Measurements from ENCODE around the gene LUZP2.

LUZP2 gene

DNA sequence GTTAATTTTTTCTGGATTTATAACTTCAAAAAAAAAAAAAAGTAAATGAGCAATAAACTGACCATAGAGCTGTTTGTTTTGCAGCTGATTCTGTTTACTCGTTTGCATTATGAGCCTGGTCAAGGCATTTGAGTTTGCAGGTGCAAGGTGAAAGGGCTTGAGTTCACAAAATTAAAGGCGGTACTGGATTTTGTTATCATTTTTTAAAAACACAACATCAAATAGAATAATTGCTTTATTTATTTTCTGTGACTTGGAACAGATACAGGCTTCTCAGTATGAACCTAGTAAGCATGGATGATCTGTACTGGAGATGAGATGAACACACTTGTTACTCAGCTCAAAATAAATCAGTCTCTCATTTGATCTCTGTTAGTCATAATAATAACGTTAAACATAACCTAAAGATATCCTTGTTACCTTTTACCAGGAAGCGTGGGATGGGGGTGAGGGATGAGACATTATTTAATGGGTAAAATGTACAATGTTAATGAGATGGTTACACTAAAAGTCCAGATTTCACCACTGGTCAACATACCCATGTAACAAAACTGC lies 137.8 kb downstream of the LUZP2 start:
- Histone ChIP-seq H3K9me3 (ENCODE audit: control insufficient read depth, insufficient read depth, low read length) (no peaks in the 10 kb centered on the region), H3K9ac (ENCODE audit: low read depth, low read length) (no peak overlapping the region), H3K4me3 (ENCODE audit: low read depth, low read length) (no peak overlapping the region), H3K27me3 (ENCODE audit: control insufficient read depth, insufficient read depth, low read length) (no peaks in the 10 kb centered on the region), H3K36me3 (ENCODE audit: control insufficient read depth, insufficient read depth, low read length) (no peaks in the 10 kb centered on the region), H3K27ac (ENCODE audit: low read depth, low read length) (no peak overlapping the region), H3K4me1 (ENCODE audit: control insufficient read depth, insufficient read depth, low read length) (peaks cover 9% of the 10 kb centered on the region; the same call in 1 of the 2 replicates)

DNA sequence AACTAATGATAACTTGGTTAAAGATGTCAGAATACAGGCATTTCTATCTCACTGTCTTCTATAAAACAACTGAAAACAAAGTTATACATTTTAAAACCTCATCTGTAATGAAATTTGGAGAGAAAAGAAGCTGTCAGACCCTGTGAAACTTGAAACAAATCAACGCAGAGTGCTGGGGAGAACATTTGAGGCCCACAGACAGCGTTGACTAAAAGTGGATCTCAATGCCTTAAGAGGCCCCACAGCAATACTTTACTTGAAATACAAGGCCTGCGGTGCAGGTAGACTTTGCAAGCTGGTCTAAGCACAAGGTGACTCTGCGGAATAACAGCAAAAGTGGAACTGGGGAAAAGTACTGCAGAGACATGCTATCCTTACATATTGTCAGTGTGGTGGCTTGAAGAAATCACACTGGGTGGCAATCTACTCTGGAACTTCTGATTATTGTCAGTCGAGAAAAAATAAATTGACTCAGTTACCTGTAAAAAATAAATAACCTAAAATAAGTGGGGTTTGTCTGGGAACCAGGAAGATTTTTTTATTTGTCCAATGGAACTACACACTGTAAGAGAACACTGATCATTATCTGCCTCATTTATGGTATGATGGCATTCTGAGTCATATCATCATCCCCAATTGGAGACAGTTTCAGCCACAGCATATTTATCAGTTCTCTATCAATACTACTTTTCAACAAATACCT lies 138.9 kb downstream of the LUZP2 start:
- Histone ChIP-seq H3K27ac (ENCODE audit: low read depth, low read length) (no peak overlapping the region), H3K9me3 (ENCODE audit: control insufficient read depth, insufficient read depth, low read length) (no peaks in the 10 kb centered on the region), H3K4me3 (ENCODE audit: low read depth, low read length) (no peak overlapping the region), H3K9ac (ENCODE audit: low read depth, low read length) (no peak overlapping the region), H3K27me3 (ENCODE audit: control insufficient read depth, insufficient read depth, low read length) (no peaks in the 10 kb centered on the region), H3K36me3 (ENCODE audit: control insufficient read depth, insufficient read depth, low read length) (no peaks in the 10 kb centered on the region), H3K4me1 (ENCODE audit: control insufficient read depth, insufficient read depth, low read length) (peaks cover 9% of the 10 kb centered on the region; the same call in 1 of the 2 replicates)

DNA sequence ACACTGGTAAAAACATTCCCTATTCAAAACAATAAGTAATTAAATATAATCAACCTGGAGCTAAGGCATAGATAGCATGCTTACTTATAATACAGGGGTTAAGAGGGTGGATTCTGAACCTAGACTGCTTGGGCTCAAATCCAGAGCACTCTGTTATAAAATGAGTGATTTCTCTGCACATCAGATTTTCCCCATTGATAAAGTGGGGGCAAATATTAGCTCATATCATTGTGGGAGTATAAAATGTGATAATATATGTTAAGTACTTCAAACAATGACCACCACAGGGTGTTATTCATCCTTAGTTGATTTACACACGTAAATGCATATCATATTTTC lies 139.4 kb downstream of the LUZP2 start:
- no peak overlapping the region for H3K27ac ChIP-seq (ENCODE audit: low read depth, low read length)
- H3K36me3 ChIP-seq (ENCODE audit: control insufficient read depth, insufficient read depth, low read length), result no peaks in the 10 kb centered on the region
- H3K9me3 ChIP-seq (ENCODE audit: control insufficient read depth, insufficient read depth, low read length), result no peaks in the 10 kb centered on the region
- no peak overlapping the region for H3K9ac ChIP-seq (ENCODE audit: low read depth, low read length)
- peaks cover 9% of the 10 kb centered on the region; the same call in 1 of the 2 replicates for H3K4me1 ChIP-seq (ENCODE audit: control insufficient read depth, insufficient read depth, low read length)
- no peaks in the 10 kb centered on the region for H3K27me3 ChIP-seq (ENCODE audit: control insufficient read depth, insufficient read depth, low read length)
- H3K4me3 ChIP-seq (ENCODE audit: low read depth, low read length), result no peak overlapping the region

DNA sequence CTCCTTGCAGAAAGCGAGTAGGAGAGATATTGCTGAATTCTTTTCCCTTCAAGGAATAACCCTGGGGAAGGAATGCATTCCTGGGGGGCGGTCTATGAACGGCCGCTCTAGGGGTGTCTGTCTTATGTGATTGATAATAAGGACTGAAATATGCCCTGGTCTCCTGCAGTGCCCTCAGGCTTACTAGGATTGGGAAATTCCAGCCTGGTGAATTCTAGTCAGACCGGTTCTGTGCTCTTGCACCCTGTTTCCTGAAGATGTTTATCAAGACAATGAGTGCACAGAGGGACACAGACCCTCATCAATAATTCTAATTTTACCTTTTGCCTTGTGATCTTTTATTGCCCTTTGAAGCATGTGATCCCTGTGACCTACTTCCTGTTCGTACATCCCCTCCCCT lies 140.7 kb downstream of the LUZP2 start:
- Histone ChIP-seq H3K4me1 (ENCODE audit: control insufficient read depth, insufficient read depth, low read length) (peaks cover 9% of the 10 kb centered on the region; the same call in 1 of the 2 replicates), H3K27me3 (ENCODE audit: control insufficient read depth, insufficient read depth, low read length) (no peaks in the 10 kb centered on the region), H3K9ac (ENCODE audit: low read depth, low read length) (no peak overlapping the region), H3K27ac (ENCODE audit: low read depth, low read length) (no peak overlapping the region), H3K36me3 (ENCODE audit: control insufficient read depth, insufficient read depth, low read length) (no peaks in the 10 kb centered on the region), H3K4me3 (ENCODE audit: low read depth, low read length) (no peak overlapping the region), H3K9me3 (ENCODE audit: control insufficient read depth, insufficient read depth, low read length) (no peaks in the 10 kb centered on the region)

DNA sequence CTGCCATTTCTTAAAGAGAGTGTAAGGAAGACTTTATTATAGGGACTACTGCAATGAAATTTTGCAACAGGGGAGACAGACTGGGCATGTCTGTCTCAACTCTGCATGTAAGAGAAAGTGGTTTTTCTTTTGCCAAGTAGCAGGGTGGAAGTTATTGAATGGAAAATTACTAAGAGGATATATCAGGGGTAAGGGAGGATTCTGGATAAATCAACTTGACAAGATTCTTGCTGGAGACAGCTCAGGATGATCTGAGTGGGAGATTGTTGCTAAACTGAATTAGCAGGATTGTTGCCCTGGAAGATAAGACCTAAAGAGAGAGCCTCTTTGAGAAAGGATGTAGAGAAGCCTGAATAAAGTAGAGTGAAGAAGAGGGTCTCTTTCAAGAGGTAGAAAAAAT lies 145.8 kb downstream of the LUZP2 start:
- Histone ChIP-seq H3K4me1 (ENCODE audit: control insufficient read depth, insufficient read depth, low read length) (peaks cover 9% of the 10 kb centered on the region; the same call in 1 of the 2 replicates), H3K4me3 (ENCODE audit: low read depth, low read length) (no peak overlapping the region), H3K27ac (ENCODE audit: low read depth, low read length) (no peak overlapping the region), H3K9me3 (ENCODE audit: control insufficient read depth, insufficient read depth, low read length) (no peaks in the 10 kb centered on the region), H3K9ac (ENCODE audit: low read depth, low read length) (no peak overlapping the region), H3K27me3 (ENCODE audit: control insufficient read depth, insufficient read depth, low read length) (no peaks in the 10 kb centered on the region), H3K36me3 (ENCODE audit: control insufficient read depth, insufficient read depth, low read length) (no peaks in the 10 kb centered on the region)

DNA sequence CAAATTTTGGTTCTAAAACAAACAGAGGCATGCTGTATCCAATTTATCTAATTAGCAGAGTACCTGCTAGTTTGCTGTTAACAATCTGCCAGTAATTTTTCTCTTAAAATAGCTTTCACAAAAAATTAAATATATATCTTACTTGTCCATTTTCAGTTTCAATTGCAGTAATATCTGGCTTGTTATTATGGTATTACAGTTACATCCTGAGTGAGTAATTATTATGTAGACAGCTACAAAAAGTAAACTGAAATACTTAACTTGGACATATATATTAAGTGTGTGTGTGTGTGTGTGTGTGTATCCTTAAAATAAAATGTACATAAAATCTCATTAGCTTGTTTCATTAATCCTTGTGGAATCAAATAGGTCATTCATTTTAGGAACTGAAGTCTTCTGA lies 148.7 kb downstream of the LUZP2 start:
- H3K36me3 ChIP-seq (ENCODE audit: control insufficient read depth, insufficient read depth, low read length), result no peaks in the 10 kb centered on the region
- H3K4me1 ChIP-seq (ENCODE audit: control insufficient read depth, insufficient read depth, low read length), result peaks cover 7% of the 10 kb centered on the region; the same call in 1 of the 2 replicates
- H3K27me3 ChIP-seq (ENCODE audit: control insufficient read depth, insufficient read depth, low read length), result no peaks in the 10 kb centered on the region
- H3K9ac ChIP-seq (ENCODE audit: low read depth, low read length), result no peak overlapping the region
- H3K4me3 ChIP-seq (ENCODE audit: low read depth, low read length), result no peak overlapping the region
- H3K9me3 ChIP-seq (ENCODE audit: control insufficient read depth, insufficient read depth, low read length), result no peaks in the 10 kb centered on the region
- H3K27ac ChIP-seq (ENCODE audit: low read depth, low read length), result no peak overlapping the region

DNA sequence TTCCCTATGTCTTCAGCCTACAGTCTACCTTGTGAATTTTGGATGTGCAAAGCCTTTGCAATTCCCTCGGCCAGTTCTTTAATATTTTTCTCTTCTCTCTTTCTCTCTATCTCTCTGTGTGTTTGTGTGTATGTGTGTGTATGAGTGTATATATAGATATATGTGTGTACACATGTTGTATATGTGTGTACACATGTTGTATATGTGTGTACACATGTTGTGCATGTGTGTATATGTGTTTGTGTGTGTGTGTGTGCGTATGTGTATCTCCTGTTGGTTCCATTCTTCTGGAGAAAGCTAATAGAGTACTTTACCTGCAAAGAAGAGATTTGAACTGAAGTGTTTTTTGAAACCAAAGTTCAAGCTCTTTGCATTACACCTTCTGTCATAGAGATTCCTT lies 155.0 kb downstream of the LUZP2 start:
- no peaks in the 10 kb centered on the region; the same call in 1 of the 2 replicates for H3K4me1 ChIP-seq (ENCODE audit: control insufficient read depth, insufficient read depth, low read length)

DNA sequence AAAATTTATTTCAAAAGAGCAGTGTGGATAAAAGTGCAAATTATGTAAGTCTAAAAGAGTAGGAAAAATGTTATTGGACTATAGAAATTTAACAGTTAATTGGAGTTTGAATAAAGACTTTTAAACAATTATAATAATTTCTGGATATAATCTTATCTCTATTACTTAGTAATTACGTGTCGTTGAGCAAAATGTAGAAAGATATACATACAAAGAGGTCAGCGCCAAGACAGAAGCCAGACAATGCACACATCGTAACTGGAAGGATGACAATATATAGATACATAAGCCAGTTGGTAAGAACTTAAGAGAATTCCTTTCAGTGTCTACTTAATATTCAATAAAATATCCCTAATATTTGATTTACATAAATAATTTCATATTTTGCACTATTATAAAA lies 157.0 kb downstream of the LUZP2 start:
- Histone ChIP-seq H3K9me3 (ENCODE audit: control insufficient read depth, insufficient read depth, low read length) (no peaks in the 10 kb centered on the region), H3K4me3 (ENCODE audit: low read depth, low read length) (no peak overlapping the region), H3K4me1 (ENCODE audit: control insufficient read depth, insufficient read depth, low read length) (no peaks in the 10 kb centered on the region; the same call in 1 of the 2 replicates), H3K27me3 (ENCODE audit: control insufficient read depth, insufficient read depth, low read length) (no peaks in the 10 kb centered on the region), H3K9ac (ENCODE audit: low read depth, low read length) (no peak overlapping the region), H3K36me3 (ENCODE audit: control insufficient read depth, insufficient read depth, low read length) (no peaks in the 10 kb centered on the region), H3K27ac (ENCODE audit: low read depth, low read length) (no peak overlapping the region)

More for the DNA sequence above, 155.0 kb downstream of the LUZP2 start:
- no peak overlapping the region for H3K4me3 ChIP-seq (ENCODE audit: low read depth, low read length)
- H3K9me3 ChIP-seq (ENCODE audit: control insufficient read depth, insufficient read depth, low read length), result no peaks in the 10 kb centered on the region
- H3K27ac ChIP-seq (ENCODE audit: low read depth, low read length), result no peak overlapping the region
- H3K9ac ChIP-seq (ENCODE audit: low read depth, low read length), result no peak overlapping the region
- no peaks in the 10 kb centered on the region for H3K36me3 ChIP-seq (ENCODE audit: control insufficient read depth, insufficient read depth, low read length)
- H3K27me3 ChIP-seq (ENCODE audit: control insufficient read depth, insufficient read depth, low read length), result no peaks in the 10 kb centered on the region

DNA sequence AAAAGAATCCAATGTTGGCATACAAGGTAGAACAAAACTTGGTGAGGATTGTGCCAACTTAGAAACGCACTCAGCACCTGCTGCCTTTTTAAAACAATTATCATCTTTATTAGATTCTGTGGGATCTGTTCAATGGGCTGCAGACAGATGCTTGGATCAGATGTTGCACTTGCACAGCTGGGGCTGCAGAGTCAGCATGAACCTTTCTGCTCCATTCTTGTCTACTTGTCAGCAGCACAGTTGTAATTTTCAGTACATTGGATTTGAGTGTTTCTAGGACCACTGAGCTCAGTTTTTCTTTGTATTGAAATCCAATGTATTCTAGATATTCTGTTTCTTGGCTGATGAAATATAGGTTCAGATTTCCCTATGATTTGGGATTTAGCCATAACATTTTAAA lies 164.5 kb downstream of the LUZP2 start:
- Histone ChIP-seq H3K27me3 (ENCODE audit: control insufficient read depth, insufficient read depth, low read length) (no peaks in the 10 kb centered on the region), H3K9ac (ENCODE audit: low read depth, low read length) (no peak overlapping the region), H3K4me1 (ENCODE audit: control insufficient read depth, insufficient read depth, low read length) (0 out of 2 replicates have a peak, but pooled peaks cover 5% of the 10 kb centered on the region), H3K36me3 (ENCODE audit: control insufficient read depth, insufficient read depth, low read length) (no peaks in the 10 kb centered on the region), H3K4me3 (ENCODE audit: low read depth, low read length) (no peak overlapping the region), H3K9me3 (ENCODE audit: control insufficient read depth, insufficient read depth, low read length) (peaks cover 10% of the 10 kb centered on the region), H3K27ac (ENCODE audit: low read depth, low read length) (no peak overlapping the region)

DNA sequence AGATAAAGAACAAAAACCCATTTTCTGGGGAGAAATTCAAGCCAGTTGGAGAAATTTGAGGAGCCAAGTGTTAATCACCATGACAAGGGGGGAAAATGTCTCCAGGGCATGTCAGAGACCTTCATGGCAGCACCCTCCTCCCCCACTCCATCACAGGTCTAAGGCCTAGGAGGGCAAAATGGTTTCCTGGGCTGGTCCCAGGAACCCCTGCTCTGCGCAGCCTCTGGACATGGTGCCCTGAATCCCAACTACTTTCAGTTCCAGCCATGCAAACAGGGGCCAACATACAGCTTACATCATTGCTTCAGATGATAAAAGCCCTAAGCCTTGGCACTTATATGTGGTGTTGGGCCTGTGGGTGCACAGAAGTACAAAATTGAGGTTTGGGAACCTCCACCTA lies 167.5 kb downstream of the LUZP2 start:
- Histone ChIP-seq H3K27ac (ENCODE audit: low read depth, low read length) (no peak overlapping the region), H3K4me3 (ENCODE audit: low read depth, low read length) (no peak overlapping the region), H3K9ac (ENCODE audit: low read depth, low read length) (no peak overlapping the region), H3K36me3 (ENCODE audit: control insufficient read depth, insufficient read depth, low read length) (no peaks in the 10 kb centered on the region), H3K9me3 (ENCODE audit: control insufficient read depth, insufficient read depth, low read length) (peaks cover 10% of the 10 kb centered on the region), H3K27me3 (ENCODE audit: control insufficient read depth, insufficient read depth, low read length) (no peaks in the 10 kb centered on the region), H3K4me1 (ENCODE audit: control insufficient read depth, insufficient read depth, low read length) (peaks cover 18% of the 10 kb centered on the region)

DNA sequence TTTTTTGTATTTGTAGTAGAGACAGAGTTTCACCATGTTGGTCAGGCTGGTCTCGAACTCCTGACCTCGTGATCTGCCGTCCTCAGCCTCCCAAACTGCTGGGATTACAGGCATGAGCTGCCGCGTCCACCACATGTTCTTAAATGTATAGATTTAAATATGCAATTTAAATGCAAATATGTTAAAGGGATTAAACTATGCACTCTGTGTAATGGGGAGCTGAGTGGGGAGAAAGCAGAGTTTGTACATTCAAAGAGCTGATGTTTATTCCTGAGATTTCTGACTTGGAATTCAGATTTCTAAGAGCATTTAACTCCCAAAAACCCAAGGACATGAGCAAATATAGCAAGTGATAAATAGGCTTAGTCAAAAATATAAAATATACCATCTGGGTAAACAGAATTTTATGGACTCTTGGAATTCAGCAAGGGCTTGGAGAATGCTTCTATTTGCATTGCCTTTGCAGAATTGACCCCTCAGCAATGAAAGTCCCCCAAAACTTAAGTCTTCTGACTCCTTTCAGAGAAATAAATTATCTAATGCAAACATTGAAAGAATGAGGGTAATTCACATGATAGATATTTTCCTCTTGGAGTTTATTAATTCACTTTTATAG lies 170.6 kb downstream of the LUZP2 start:
- no peak overlapping the region for H3K4me3 ChIP-seq (ENCODE audit: low read depth, low read length)
- H3K9ac ChIP-seq (ENCODE audit: low read depth, low read length), result no peak overlapping the region
- no peak overlapping the region for H3K27ac ChIP-seq (ENCODE audit: low read depth, low read length)
- H3K9me3 ChIP-seq (ENCODE audit: control insufficient read depth, insufficient read depth, low read length), result peaks cover 10% of the 10 kb centered on the region
- H3K36me3 ChIP-seq (ENCODE audit: control insufficient read depth, insufficient read depth, low read length), result no peaks in the 10 kb centered on the region
- H3K4me1 ChIP-seq (ENCODE audit: control insufficient read depth, insufficient read depth, low read length), result peaks cover 21% of the 10 kb centered on the region
- H3K27me3 ChIP-seq (ENCODE audit: control insufficient read depth, insufficient read depth, low read length), result no peaks in the 10 kb centered on the region
